ENCODE measurements around the gene C15orf61.

The C15orf61 gene

GRCh38 chr15:67523330-67523729 lies 2.4 kb downstream of the C15orf61 start:
- peak; percentile 76 for TF ChIP-seq ZSCAN30 (tag by site-specific recombination; IDR thresholded peaks at IDR 0.05)
- TF ChIP-seq GFI1B (tag by site-specific recombination; IDR thresholded peaks at IDR 0.05): peak; percentile 67; the same call in 1 of the 2 replicates
- TF ChIP-seq ZFP3 (tag by site-specific recombination; IDR thresholded peaks at IDR 0.05; ENCODE audit: low read depth): no peak
- no peak for TF ChIP-seq ZNF654 (tag by site-specific recombination; IDR thresholded peaks at IDR 0.05; ENCODE audit: low read depth)
- no peak for TF ChIP-seq ZNF146 (tag by site-specific recombination; IDR thresholded peaks at IDR 0.05)
- no peak for TF ChIP-seq ZBTB21 (tag by site-specific recombination; IDR thresholded peaks at IDR 0.05)
- TF ChIP-seq KLF8 (tag by site-specific recombination; IDR thresholded peaks at IDR 0.05): no peak
- TF ChIP-seq ZNF843 (tag by site-specific recombination; IDR thresholded peaks at IDR 0.05): no peak
- TF ChIP-seq PRDM6 (tag by site-specific recombination; IDR thresholded peaks at IDR 0.05): peak; percentile 90
- no peak; the same call in 1 of the 2 replicates for TF ChIP-seq PRDM1 (tag by site-specific recombination; IDR thresholded peaks at IDR 0.05)
- TF ChIP-seq ZNF830 (tag by site-specific recombination; IDR thresholded peaks at IDR 0.05; ENCODE audit: low read depth): no peak
- TF ChIP-seq KLF10 (tag by site-specific recombination; IDR thresholded peaks at IDR 0.05): no peak
- no peak for TF ChIP-seq ZNF629 (tag by site-specific recombination; IDR thresholded peaks at IDR 0.05)
- TF ChIP-seq ZNF350 (tag by site-specific recombination; IDR thresholded peaks at IDR 0.05): no peak
- TF ChIP-seq WT1 (tag by site-specific recombination; IDR thresholded peaks at IDR 0.05): 0 out of 2 replicates have a peak, but pooled peaks have one; percentile 7
- Histone ChIP-seq H3K27ac (ENCODE audit: extremely low read depth, low read depth, low read length) (no peak overlapping the region), H3K4me3 (ENCODE audit: low read depth, low read length) (no peak overlapping the region; the same call in none of the 2 replicates), H3K36me3 (ENCODE audit: control insufficient read depth in 2 of 2, insufficient read depth in 1 of 2, low read length in 2 of 2) (peaks cover 0 to 4% of the 10 kb centered on the region in 2 experiments; a peak in 2 of 3 replicates), H3K4me1 (ENCODE audit: control insufficient read depth, insufficient read depth, low read length) (peaks cover 30% of the 10 kb centered on the region), H3K9me3 (ENCODE audit: control insufficient read depth, insufficient read depth, low read depth, low read length) (no peaks in the 10 kb centered on the region)
- ChIA-PET POLR2A (no interaction called here), CTCF (interaction anchor here (1.1 to 1.2 kb wide), 2 partner anchors 68 to 313 kb away, joined by 3 to 5 read pairs; no protein-coding TSS in a partner anchor)

- peaks cover 33% of the 10 kb centered on the region for H3K4me1 ChIP-seq (ENCODE audit: control insufficient read depth, insufficient read depth, low read length)
- H3K36me3 ChIP-seq (ENCODE audit: control insufficient read depth in 2 of 2, insufficient read depth in 1 of 2, low read length in 2 of 2): peaks cover 0 to 4% of the 10 kb centered on the region in 2 experiments; a peak in 2 of 3 replicates
- POLR2A ChIA-PET: interaction anchor here (1.0 kb wide), 1 partner anchor 18 kb away, joined by 7 read pairs; the partner anchor contains the start of gene MAP2K5
- no peak overlapping the region for H3K4me3 ChIP-seq (ENCODE audit: low read depth, low read length)
- H3K9me3 ChIP-seq (ENCODE audit: control insufficient read depth, insufficient read depth, low read depth, low read length): no peaks in the 10 kb centered on the region
- H3K27ac ChIP-seq (ENCODE audit: extremely low read depth, low read depth, low read length): no peak overlapping the region
- CTCF ChIA-PET: interaction anchor here (0.9 to 1.2 kb wide), 3 partner anchors 69 to 578 kb away, joined by 3 to 5 read pairs (median 3); no protein-coding TSS in a partner anchor
- TF ChIP-seq HOXD13 (CRISPR knock-in tag; IDR thresholded peaks at IDR 0.05; ENCODE audit: borderline replicate concordance) (no peak), ZNF398 (tag by site-specific recombination; IDR thresholded peaks at IDR 0.05) (no peak), PRDM6 (tag by site-specific recombination; IDR thresholded peaks at IDR 0.05) (peak; percentile 87), FEZF1 (tag by site-specific recombination; IDR thresholded peaks at IDR 0.05) (peak; percentile 52; the same call in 1 of the 2 replicates), ZNF175 (tag by site-specific recombination; IDR thresholded peaks at IDR 0.05) (no peak), ZNF416 (tag by site-specific recombination; IDR thresholded peaks at IDR 0.05) (no peak), ZNF701 (tag by site-specific recombination; IDR thresholded peaks at IDR 0.05) (no peak), ZNF354C (tag by site-specific recombination; IDR thresholded peaks at IDR 0.05; ENCODE audit: borderline replicate concordance, low read depth) (no peak), ZNF239 (tag by site-specific recombination; IDR thresholded peaks at IDR 0.05) (no peak), TRIM28 (IDR thresholded peaks at IDR 0.05; ENCODE audit: borderline replicate concordance, low read length) (no peak), ZNF76 (tag by site-specific recombination; IDR thresholded peaks at IDR 0.05; ENCODE audit: borderline replicate concordance, low read depth) (no peak), ZNF202 (tag by site-specific recombination; IDR thresholded peaks at IDR 0.05; ENCODE audit: borderline replicate concordance) (no peak), YY2 (tag by site-specific recombination; IDR thresholded peaks at IDR 0.05) (no peak), SP3 (tag by site-specific recombination; IDR thresholded peaks at IDR 0.05) (no peak)
- TF ChIP-seq, protein P1, sequence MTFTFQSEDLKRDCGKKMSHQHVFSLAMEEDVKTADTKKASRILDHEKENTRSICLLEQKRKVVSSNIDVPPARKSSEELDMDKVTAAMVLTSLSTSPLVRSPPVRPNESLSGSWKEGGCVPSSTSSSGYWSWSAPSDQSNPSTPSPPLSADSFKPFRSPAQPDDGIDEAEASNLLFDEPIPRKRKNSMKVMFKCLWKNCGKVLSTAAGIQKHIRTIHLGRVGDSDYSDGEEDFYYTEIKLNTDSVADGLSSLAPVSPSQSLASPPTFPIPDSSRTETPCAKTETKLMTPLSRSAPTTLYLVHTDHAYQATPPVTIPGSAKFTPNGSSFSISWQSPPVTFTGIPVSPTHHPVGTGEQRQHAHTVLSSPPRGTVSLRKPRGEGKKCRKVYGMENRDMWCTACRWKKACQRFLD (tag by site-specific recombination; IDR thresholded peaks at IDR 0.05): no peak
- TF ChIP-seq, protein P2, sequence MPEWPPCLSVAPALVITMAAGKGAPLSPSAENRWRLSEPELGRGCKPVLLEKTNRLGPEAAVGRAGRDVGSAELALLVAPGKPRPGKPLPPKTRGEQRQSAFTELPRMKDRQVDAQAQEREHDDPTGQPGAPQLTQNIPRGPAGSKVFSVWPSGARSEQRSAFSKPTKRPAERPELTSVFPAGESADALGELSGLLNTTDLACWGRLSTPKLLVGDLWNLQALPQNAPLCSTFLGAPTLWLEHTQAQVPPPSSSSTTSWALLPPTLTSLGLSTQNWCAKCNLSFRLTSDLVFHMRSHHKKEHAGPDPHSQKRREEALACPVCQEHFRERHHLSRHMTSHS (tag by site-specific recombination; IDR thresholded peaks at IDR 0.05): no peak
Measured at GRCh38 chr15:67524235-67524634, 3.3 kb downstream of the C15orf61 start.
